NCI-H1092 (cell line): ENCODE results near the gene MRTFA.
A peak's percentile ranks its signal among the peaks of the same experiment; 100 is the strongest.
"Not testable (repeated sequence)": the region's sequence is repeated elsewhere in the genome, so short reads cannot be mapped to it uniquely, and the experiment has no call there.

Source experiments
- DNase-seq: peaks from one replicate; lab custom pipeline; 2025; lab: John Stamatoyannopoulos, UW

Gene MRTFA

DNA sequence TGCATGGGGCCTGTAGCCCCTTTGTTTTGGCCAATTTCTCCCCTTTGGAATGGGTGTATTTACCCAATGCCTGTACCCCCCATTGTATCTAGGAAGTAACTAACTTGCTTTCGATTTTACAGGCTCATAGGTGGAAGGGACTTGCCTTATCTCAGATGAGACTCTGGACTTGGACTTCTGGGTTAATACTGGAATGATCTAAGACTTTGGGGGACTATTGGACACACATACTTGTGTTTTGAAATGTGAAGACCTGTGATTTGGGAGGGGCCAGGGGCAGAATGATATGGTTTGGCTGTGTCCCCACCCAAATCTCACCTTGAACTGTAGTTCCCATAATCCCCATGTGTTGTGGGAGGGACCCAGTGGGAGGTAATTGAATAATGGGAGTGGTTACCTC lies 82.5 kb downstream of the MRTFA start:
- DNase-seq = not testable (repeated sequence)

DNA sequence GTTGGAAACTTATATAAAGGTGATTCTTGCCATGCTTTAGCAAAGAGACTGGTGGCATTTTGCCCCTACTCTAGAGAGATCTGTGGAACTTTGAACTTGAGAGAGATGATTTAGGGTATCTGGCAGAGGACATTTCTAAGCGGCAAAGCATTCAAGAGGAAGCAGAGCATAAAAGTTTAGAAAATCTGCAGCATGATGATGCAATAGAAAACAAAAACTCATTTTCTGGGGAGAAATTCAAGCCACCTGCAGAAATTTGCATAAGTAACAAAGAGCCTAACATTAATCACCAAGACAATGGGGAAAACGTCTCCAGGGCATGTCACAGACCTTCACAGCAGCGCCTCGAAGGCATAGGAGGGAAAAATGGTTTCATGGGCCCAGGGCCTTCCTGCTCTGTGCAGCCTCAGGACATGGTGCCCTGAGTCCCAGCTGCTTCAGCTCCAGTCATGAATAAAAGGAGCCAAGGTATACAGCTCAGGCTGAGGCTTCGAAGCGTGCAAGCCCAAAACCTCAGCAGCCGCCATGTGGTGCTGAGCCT lies 83.4 kb downstream of the MRTFA start:
- no peak for DNase-seq

DNA sequence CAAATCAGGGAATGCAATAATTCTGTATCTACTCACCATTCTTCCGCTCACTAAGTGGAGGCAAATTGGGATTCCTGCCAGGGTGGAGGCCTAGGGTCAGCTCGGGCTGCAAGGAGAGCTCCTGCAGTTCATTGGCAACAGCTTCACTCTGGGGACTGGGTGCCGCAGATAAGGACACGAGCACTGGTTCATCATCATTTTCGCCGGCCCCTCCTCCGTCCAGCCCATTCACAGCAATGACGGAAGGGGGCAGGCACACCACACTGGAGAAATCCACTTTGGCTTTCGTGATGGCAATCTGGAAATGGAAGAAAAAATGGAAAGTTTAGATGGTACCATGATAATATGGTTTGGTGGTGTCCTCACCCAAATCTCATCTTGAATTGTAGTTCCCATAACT lies 84.4 kb downstream of the MRTFA start:
- DNase-seq = no peak

DNA sequence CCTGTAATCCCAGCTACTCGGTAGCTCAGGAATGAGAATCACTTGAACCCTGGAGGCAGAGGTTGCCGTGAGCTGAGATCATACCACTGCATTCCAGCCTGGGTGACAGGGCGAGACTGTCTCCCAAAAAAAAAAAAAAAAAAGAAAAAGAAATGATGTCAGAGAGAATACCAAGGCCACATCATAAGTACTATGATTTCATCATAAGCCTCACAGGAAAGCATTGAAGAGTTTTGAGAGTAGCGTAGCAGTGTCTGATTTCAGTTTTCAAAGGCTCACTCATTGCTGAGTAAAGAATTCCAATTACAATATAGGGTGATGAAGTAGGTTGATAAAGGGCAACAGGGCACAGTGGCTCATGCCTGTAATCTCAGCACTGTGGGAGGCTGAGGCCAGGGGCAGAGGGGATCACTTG lies 88.8 kb downstream of the MRTFA start:
- DNase-seq = no peak

DNA sequence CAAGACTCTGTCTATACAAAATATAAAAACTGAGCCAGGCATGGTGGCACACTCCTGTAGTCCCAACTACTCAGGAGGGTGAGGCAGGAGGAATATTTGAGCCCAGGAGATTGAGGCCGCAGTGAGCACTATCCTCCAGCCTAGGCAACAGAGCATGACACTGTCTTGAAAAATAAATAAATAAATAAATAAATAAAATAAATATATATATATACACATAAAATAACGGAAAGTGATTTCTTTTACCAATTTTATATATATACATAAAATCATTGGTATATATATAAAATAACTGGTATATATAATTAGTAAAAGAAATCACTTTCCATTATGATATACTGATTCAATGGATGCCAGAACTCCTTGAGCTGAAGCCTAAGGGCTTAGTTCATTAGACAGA lies 91.8 kb downstream of the MRTFA start:
- DNase-seq = no peak

DNA sequence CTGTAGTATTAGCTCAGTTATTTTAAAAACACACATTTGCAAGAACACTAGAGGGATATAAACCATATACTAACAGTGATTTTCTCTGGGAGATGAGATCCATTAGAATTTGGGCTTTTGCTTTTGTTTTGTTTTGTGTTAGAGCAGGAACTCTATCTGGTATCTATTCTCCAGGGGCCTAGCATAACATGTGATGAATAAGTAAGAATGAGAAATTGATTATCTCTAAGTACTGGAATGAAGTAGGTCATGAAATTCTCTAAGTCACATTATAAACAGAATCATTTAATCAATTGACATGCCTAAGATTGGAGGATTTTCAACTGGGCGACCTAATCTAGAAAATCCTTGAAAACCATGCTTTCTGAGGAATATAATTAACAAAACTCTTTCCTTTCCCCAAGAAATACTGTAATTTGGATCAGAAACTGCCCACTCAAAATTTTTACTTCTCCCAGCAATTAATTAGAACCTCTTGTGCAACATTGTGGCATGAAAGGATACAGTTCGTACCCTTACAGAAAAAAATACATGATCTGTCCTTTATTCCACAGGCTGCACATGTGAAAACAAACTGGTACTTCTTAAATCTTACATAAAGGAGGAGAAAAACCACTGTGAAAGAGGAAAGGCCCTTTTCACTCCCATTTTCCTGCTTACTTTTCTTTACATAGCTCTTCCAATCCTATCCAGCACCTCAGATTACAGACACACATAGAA lies 93.5 kb downstream of the MRTFA start:
- DNase-seq = no peak

DNA sequence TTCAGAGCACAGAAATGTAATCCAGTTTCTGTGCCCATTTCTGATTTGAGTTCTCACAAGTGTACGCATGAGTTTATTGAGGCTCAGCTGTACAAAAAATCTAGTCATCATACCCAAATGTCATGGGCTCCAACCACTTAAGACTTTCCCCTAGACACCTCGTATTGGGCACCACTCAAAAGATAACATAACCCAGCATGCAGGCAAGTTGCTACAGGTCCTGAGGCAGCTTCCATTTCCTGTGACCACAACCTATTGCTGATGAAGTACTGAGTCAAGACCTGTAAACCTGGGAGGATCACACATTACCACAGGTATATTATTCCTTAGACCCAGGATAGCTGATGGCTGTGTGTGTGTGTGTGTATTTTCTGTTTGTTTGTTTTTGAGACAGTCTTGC lies 95.2 kb downstream of the MRTFA start:
- DNase-seq = no peak

DNA sequence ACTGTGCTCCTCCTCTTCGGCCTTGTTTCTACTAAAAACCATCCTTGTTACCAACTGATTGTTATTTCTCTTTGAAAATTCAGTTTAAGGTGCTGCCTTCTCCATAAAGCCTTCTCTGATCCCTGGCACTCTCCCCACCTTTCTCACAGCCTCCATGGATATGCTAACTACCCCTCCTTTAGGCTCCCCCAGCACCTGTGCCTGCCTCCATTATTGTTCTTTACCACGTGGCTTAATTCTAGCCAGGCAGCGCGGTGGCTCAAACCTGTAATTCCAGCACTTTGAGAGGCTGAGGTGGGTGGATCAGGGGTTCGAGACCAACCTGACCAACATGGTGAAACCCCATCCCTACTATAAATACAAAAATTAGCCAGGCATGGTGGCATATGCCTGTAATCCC lies 96.3 kb downstream of the MRTFA start:
- DNase-seq = no peak

DNA sequence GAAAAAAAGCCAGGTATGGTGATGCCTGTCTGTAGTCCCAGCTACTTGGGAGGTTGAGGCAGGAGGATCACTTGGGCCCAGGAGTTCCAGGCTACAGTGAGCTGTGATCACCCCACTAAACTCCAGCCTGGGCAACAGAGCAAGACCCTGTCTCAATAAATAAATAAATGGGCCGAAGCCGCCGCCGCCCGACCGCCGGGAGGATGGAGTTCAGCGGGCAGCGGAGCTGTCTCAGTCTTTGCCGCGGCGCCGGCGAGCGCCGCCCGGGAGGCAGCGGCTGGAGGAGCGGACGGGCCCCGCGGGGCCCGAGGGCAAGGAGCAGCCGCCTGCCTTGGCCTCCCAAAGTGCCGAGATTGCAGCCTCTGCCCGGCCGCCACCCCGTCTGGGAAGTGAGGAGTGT lies 100.4 kb downstream of the MRTFA start:
- DNase-seq = not testable (repeated sequence)

DNA sequence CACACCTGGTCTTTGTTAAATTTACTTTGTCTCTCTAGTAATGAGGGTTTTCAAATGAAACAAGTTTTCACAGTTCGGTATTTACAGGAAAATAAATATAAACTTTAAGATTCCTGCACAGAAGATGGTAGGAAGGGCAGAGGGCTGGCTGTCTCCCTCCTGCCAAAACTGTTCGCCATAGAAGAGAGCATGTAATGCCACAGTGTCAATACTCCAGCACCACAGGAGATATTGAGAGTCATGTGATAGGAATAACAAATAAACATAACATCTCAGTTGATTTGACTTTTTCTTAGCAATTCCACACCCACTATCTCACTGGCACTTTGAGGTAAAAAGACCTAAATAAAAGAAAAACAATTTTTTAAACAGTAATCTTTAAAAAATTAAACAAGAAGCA lies 100.9 kb downstream of the MRTFA start:
- no peak for DNase-seq

DNA sequence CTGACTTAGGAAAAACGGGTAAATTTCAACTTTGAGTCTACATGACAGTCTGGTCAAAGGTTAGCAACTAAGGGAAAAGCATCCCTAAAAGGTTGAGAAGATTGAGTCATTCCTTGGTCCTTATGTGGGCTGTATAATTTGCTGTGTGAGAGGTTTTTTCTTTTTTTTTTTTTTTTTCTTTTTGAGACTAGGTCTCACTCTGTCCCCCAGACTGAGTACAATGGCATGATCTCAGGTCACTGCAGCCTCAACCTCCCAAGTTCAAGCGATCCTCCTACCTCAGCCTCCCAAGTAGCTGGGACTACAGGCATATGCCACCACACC lies 101.4 kb downstream of the MRTFA start:
- DNase-seq = no peak

DNA sequence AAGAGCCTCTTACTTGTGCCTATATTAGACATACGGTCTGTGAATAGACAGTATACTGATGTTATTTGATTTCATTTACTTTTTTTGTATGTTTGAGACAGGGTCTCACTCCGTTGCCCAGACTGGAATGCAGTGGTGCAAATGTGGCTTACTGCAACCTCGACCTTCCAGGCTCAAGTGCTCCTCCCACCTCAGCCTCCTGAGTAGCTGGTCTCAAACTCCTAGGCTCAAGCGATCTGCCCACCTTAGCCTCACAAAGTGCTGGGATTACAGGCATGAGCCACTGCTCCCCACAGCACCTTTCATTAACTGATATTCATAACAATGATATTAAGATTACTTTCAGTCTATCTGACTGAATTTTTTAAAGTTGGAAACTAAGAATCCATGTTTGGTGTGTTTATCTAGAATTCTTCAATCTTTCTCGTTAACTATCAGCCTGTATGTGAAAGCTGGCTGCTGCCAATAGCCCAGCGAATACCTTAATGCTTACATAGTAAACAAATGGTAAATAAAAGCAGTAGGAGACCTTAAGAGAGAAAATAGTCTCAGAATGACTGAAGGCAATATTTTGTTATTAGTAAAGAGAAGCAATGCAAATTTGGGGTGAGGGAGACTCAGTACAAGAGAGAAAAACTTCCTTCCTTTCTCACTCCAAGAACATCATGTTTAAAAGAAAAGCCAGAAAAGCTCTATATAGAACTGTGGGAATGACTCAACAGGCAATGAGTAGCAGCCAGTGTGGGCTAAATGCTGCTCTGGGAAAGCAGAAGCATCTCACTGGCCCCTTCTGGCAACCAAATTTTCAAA lies 101.9 kb downstream of the MRTFA start:
- DNase-seq = no peak

DNA sequence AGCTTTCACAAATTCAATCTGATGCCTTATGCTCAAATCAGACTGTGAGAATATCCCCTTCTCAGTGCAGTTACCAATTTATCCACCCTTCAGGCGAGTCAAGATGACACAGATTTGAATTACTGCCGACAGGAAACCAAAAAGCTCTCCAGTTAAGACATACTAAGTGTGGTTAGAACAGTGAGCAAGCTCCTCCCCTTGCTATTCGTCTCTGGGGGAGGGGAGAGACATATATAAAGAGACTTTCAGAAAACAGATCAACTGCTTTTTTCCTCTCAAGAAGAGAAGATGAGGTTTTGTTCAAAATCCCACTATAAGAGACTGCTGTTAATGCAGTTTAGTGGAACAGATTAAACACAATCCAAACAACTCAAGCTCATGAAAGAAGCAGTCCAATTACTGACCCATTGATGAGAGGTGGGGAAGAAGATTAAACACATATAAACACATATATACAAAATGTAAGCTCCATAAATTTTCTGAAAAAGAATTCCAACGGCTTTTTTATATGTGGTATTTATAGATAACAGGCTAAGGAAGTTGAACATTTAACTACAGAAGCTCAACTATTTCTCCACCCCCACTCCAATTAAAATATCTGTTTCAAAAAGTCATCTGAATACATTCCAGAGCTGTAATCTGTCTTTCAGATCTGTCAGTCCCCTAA lies 102.7 kb downstream of the MRTFA start:
- no peak for DNase-seq

DNA sequence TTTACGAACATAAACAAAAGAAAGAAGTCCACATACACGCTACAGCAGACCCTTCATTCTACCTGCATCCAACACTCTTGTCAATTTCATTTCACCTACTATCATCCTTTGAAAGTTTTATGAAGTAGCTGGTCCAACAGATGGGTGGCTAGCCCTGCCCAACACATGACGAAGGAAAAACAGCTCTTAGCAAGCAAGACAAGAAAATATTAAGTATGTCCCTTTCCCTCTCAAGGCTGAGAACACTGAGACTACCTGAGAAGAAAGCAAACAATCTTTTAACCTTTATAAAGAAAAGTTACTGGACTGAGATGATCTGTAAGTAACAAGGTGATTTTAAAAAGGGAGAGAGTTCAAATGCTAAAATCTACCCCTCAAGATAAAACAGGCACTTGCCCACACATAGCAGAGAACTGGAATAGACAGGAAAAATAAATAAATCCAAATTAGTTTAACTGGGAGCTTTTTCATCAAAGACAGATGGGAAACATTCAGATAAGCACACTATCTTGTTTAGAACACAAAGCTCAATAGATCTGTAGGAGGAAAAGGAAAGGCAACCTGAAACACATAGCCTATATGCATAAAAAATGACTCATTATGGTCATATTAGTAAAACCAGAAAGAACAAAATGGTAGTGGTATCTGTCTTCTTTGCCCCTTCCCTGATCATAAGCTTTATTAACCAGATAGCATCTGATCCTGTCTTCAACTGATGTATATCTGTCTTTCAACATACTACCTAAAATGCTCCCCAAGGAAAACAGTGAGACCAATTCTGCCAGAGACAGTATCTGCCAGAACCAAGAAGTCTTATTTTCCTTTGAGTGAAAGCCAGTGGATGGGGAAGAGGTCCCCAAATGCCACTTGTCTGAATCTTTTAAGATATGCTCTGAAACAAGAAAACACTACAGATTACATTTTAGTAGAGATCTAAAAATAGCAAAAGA lies 104.3 kb downstream of the MRTFA start:
- DNase-seq = no peak

DNA sequence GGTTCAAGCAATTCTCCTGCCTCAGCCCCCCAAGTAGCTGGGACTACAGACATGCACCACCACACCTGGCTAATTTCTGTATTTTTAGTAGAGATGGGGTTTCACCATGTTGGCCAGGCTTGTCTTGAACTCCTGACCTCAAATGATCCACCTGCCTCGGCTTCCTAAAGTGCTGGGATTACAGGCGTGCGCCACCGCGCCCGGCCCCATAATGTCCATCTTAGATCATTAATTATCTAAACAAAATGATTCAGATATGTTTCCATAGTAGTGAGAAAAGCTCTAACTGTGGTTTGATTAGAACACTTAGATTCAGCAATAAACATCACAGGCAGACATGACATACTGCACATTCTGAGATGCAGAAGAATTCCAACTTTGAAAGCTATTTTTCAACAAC lies 106.1 kb downstream of the MRTFA start:
- DNase-seq = not testable (repeated sequence)

DNA sequence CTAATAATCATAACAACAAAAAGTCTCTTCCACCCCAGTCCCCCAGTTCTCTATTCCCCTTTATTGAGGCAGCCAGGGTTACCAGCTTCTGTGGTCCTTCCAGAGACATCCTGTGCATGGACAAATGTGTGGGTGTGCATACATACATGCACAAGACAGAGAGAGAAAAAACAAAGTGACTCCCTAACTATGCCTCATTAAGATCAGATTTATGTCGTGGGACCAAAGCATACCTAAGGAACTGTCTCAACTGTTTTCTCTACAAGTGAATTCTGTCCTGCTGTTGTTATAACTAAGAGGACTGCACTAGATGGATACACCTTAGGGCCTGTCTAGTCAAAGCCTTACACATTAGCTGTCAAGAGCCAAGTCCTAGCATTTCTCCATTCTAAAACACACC lies 106.7 kb downstream of the MRTFA start:
- no peak for DNase-seq

DNA sequence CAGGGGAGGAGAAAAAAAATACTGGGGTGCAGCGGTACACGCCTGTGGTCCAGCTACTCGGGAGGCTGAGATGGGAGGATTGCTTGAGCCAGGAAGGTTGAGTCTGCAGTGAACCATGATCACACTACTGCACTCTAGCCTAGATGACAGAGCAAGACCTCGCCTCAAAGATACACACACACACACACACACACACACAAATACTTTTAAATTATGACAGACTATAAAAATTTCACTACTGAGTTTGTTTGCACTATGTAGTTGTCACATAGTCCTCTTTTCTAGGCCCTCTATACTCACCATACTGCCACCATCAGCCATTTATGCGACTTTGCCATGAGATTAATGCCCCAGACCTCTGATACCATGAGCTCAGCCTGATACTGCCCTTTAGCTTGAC lies 109.6 kb downstream of the MRTFA start:
- DNase-seq = no peak

DNA sequence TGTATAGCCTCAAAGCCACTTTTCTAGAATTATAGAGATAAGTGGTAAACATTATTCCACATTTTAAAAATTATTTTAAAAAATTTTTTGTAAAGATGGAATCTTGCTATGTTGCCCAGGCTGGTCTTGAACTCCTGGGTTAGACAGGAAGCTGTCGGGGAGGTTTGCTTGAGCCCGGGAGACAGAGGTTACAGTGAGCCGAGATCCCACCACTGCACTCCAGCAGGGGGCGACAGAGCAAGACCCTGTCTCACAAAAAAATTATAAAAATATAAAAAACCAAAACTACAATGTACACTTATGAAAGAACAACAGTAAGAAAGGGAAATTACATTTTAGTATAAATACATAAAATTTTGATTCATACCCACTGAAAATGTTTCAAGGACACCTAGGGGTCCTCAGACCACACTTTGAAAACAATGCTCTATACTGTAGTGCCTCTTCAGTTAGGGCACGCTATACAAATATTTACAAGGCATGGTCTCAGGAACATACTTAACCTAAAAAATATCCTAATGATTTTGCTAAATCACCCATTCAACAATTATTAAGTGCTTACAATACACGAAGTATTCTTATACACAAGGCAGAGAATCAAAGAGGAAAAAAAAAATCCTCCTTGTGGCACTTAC lies 111.2 kb downstream of the MRTFA start:
- DNase-seq = peak; percentile 2

DNA sequence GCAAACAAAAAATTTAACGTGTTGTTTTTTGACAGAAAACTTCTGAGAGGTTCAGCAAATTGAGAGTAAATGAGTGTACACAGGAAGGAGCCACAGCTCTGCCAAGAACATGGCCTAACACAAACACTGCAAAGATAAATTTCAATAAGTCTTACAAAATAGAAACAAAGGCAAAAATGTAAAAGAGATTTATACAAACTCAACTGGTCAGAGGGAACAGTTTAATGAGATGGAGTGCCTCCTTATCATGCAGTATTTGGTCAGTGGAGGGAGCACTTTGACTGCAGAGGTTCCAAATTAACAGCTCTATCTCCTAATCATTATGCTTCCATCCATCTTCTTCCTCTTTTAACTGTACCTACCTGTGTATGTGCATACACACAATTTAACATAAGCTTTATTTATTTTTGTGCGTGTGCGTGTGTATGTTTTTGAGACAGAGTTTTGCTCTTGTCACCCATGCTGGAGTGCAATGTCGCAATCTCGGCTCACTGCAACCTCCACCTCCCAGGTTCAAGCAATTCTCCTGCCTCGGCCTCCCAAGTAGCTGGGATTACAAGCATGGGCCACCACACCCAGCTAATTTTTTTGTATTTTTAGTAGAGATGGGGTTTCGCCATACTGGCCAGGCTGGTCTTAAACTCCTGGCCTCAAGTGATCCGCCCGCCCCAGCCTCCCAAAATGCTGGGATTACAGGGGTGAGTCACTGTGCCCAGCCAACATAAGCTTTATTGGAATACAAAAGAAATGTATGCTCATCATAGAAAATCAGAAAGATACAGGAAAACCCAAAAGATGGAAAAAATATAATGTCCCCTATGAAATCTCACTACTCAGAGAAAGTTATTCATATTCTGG lies 111.9 kb downstream of the MRTFA start:
- no peak for DNase-seq

DNA sequence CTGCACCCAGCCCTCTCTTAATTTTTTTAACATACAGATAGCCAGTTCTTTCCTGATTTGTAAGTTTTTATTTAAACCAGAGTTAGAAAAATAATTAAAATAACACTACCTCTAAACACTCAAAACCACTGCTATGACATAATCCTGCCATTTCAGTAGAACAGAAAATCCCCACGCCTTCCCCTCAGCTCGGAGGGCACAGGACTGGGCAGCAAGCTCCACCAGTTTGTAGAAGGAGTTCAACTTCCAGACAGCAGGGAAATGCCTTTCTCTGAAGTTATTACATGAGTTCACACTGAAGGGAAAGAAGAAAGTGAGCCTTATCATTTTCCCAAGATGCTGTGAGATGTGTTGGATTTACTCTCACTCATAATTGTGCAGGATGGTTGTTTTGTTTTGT lies 114.4 kb downstream of the MRTFA start:
- no peak for DNase-seq
